ENCODE results near the gene ZNF280C.
A peak's percentile ranks its signal among the peaks of the same experiment; 100 is the strongest.

The ZNF280C gene

DNA sequence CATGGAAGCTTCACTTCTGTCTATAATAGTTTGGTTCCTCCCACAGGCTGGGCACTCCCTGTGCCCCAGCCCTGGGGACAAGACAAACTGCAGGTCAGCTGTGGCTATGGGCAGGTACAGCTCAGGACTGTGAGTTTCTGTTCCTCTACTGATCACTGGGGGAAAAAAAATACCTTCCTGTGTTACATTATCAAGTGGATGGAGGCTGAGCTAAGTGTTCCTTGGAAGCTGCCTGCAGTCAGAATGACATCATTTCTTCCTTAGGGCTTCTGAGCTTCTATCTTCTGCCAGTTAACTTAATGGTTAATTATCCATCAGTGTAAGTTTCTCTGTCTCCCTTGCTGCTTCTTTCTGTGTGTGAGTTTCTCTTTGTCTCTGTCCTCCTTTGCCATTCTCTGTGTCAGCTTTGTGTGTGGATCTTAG lies 92.3 kb downstream of the ZNF280C start:
- no peak for DNase-seq

DNA sequence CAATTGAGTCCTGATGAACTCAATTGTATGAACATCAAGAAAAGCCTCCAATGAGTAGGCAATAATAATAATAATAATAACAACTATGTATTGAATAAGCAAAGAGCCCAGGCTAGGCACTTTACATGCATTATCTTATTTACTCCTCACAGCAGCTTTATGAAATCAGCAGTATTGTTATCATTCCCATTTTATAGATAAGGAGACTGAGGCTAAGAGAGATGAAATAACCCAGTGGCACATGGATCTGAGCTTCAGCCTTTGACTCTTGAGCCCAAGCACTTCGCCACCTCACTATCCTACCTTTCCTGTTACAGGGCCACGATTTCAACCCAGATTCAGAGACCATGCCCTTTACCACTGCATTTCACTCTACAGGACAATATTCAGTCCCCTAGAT lies 93.8 kb downstream of the ZNF280C start:
- DNase-seq, result no peak

DNA sequence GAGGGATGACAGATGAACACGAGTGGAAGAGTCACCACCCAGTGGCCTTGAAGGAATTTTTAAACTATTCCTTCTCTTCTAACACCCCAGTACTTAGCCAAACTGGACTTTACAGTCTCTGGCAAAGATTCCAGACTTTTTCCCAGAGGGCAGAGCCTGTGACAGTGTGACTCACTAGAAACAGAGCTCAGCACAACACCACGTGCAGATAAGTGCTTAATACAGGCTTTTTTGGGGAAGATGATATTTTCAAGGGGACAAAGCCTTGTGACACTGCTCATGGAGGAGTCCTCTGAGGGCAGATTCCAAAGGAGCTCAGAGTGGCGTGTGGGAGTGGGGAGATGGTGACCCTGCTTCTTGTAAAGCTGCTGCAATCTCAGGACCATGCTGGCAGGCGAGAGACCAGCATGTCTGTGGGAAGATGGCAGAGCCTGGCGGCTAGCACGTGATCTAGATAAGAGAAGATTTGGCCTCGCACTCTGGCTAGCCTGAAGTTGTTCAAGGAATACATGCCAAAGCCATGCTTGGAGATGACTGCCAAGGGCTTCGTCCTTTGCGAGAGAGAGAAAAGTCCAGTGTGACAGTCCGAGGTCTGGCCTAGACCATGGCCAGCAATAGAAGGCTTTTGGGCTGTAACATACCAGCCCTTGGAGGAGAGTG lies 94.5 kb downstream of the ZNF280C start:
- DNase-seq, result no peak

DNA sequence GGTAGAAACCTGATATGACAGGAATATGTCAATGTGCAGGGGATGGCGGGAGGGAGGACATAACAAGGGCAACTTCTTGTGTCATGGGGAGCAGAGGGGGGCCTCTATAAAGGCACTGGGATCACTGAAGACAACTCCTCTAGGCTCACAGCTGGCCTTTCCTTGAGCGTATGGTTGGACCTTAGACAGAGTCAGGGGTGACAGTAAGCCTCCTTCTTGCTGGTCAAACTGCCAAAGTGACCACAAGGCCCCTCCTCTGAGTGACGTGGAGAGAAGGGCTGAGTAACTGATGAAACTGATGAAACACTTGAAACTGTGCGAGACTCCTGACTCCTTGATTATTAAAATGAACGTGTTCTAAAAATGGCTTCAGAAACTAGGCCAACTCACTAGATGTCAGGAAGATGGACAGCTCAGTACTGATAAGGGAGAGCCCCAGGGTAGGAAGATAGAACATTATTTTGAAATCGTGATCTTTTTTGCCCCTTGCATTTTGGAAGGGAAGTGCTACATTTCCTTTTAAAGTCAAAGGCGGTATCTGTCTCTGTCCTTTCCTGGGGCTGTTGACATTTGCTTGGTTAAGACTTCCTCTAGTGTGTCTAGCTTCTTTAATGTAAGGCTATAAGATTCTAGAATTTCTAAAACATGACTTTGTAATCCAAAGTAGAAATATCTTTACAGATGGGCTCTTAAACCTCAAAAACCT lies 95.4 kb downstream of the ZNF280C start:
- DNase-seq, result peak; percentile 42

DNA sequence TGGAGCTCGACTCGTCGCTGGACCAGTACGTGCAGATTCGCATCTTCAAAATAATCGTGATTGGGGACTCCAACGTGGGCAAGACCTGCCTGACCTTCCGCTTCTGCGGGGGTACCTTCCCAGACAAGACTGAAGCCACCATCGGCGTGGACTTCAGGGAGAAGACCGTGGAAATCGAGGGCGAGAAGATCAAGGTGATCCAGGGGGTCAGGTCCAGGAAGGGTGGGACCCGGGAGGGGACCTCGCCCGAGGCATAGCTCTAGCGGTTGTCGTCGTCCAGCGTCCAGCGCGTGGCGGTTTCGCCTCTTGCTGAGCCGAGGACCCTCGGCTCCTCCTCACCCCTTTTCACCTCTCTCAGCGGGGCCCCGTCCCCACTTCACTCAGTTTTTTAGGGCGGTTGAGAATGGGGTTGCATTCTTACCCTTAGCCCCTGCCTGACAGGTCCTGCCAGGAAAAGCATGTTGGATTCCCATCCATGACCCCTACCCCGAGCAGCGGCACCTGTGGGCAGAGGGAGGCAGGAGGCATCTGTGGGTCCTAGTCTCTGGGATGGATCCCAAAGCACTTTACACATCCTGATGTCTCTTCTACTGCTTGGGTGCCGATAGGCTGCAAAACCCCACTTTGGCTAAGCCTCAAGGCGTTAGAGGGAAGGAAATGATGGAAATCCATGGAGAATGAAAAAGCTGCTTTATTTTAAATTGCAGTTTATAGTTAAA lies 96.4 kb downstream of the ZNF280C start:
- DNase-seq, result no peak

DNA sequence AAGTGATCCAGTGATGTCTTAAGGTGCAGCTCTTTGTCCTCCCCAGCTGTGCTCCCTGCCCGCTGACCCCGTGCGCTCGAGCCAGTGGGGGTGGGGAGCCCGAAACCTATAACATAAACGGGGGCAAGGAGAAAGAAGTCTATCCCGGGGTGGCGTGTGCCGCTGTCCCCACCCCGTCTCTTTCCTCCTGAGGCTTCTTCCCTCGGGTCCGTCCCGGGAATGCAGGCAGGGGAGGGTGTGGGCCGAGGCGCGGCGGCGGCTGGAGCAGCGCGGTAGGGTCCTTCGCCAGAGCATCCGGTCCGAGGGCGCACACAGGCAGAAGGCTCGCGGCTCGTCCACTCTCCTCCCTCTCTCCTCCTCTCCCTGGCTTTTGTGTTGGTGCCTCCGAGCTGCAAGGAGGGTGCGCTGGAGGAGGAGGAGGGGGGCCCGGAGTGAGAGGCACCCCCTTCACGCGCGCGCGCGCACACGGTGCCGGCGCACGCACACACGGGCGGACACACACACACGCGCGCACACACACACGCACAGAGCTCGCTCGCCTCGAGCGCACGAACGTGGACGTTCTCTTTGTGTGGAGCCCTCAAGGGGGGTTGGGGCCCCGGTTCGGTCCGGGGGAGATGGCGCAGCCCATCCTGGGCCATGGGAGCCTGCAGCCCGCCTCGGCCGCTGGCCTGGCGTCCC lies 97.1 kb downstream of the ZNF280C start, which contains the start of gene RAB33A:
RAB33A (plus strand) TSS at position 517 of the 681 bp plus-strand sequence; CDS start at position 618, 101 bp downstream.
- DNase-seq, result peak; percentile 47

DNA sequence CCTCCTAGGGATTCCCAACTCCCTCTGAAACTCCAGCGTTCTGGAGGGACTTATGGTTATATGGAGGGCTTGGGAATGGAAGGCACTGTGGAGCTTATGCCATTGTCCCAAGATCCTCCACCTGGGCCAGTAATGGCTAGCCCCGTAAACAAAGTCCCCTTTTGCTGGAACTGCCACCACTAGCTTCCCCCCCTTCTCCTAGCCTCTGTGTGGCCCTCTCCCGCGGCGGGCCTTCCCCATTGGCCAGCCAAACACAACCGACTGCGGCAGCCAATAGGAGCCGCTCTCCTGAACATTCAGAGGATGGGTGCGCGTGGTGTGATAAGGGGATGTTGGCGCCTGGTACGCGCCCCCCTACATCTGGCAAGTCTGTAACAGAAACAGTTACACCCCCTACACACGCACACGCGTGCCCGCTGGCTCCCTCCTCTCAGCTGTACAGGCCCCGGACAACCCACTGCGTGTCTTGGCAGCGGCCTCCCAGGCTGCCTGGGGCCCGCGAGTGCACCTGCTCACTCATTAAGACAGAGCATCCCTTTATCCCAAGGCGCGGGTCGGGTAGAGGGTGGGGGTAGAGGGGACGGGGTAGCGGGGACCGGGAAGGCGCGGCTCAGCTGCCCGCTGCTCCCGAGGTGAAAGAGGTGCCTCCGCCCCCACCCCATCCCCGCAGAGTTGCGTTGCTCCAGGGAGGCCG lies 97.8 kb downstream of the ZNF280C start:
- peak; percentile 67 for DNase-seq

DNA sequence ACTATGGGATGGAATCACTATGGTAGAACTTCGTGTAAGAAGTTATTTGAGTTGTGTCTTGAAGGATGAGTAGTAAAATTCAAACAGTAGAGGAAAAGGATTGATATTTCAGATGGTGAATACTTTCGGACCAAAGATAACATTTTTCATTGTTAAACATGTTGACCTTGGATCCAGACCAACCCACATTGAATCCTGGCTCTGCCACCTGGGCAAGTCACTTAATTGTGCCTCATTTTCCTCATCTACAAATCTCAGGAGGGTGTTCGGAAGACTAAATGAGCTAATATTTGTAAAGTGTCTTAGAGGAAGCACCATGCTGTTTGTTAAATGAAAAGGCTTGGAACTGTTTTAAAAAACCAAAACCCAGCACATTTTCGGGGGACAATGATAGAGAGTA lies 101.7 kb downstream of the ZNF280C start:
- no peak for DNase-seq

DNA sequence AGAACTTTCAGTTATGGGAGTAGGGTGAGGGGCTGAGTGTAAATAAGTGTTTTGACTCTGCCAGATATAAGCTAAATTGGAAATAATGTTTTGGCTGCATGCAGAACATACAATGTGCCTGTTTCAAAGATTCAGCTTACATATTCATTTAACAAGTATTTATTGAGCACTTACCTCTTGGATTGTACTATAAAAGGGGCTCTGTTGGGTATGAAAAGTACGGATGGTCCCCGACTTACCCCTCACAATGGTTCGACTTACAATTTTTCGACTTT lies 102.3 kb downstream of the ZNF280C start:
- DNase-seq, result no peak

DNA sequence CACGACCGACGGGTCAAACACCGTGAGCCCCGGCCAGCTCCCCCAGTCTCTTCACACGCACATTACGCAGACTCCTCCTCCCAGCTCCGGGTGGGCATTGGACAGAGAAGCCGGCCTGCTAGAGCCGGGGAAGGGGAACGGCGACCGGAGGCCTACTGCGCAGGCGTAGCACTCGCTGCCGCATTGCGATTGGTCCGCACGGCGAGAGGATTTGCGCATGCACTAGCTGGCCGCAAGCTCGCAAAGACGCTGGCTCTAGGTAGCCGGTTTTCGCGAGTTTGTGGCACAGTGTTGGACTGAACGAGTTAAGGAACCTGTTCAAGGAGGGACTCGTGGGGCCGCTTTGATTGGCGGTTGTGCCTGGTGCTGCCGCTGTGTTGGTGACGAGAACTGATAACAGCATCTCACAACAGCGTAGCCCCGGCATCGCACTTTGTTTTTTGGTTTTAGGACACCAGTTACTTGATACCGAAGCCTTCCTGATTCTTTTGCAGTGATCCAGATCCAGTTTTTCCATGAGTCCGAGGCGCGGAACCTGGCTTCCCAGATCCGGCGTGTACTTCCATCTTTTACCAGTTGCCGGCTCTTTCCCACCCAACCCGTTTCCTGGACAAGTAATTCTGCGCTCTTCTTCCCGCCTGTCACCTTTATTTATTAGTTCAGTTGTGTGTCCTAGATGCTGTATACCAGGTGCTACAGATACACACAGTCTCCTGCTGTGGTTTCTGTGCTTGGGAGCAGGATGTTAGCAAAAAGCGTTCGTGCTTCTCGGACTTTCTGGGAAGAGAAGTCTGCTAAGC lies 102.8 kb downstream of the ZNF280C start, which contains the start of gene AIFM1:
AIFM1 (minus strand) TSS at position 139 of the 800 bp plus-strand sequence. CDS start 185 bp downstream, outside the sequence.
- DNase-seq, result peak; percentile 91

DNA sequence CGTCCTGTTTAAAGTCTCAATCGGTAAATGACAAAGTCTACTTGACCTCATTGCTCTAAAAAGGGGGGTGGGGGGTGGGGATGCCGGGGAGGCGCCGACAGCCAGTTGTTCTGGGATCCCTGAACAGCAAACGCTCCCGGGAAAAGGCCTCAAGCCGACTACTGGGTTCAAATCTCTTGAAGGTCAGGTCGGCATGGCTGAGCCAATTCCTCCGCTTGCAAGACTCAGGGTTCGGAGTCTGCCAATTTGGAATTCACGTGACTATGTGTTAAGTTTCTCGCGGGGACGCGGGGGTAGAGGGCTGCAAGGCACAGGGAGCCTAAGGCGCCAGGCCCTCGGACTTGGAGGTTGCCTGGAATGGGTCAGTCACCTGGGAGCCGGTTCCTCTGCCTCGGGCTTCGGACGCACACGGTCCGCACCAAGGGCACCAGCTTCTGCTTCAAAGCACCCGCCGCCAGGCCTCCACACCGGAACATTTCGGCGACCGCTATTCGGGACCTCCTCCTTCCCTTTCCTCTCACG lies 103.5 kb downstream of the ZNF280C start:
- no peak for DNase-seq

DNA sequence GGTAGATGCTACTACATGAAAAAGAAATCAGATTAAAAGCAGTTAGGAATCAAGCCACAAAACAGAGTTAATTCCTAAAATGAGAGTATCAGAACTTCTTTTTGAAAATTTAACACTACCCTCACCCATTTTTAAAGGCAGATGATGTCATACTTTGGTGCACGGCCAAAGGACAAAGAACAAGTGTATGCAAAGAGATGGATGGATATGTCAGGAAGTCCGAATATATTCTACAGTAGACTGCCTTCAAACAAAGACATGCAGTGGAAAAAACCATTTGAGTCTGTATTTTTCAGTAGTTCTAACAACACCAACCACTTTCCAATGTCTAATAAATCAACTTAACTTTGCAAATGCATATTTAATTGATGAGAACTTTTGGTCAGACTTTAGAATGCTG lies 105.3 kb downstream of the ZNF280C start:
- no peak for DNase-seq

DNA sequence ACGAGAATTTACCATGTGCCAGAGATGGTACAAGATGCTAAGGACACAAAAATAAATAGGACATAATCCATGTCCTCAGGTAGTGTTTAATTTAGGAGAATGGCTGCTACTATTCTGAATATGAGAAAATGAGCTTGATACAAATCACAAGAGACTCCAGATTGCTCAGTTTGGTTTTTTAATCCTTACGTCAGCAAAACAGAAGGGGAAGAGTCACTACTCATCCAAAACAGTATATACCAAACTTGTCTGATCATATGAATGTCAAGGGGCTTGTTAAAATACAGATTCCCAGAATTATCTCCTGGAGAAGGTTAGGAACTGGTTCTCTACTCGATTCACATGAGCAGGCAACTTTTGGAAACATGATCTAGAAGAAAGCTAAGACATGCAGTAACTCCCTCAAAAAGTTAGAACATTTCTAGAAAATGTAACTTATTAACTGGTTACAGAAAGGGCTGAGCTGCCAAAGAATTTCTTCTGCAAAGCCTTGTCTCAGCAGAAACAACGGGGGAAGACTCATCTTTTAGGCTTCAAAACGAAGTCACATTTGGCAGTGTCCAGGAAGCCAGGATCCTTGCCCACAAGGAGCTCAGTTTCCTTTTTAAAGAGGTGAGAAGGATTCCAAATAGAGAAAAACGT lies 106.5 kb downstream of the ZNF280C start:
- no peak for DNase-seq

DNA sequence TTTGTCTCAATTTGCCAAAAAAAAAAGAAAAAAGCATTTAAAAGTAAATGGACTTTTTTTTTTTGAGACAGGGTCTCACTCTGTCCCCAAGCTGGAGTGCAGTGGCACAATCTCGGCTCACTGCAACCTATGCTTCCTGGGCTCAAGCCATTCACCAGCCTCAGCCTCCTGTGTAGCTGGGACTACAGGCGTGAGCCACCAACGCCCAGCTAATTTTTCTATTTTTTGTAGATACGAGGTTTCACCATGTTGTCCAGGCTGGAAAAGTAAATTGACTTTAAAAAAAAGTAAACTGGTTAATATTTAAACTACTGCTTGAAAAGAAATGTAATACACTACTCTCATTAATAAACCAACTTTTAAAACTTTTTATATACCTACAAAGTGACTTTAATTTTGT lies 108.9 kb downstream of the ZNF280C start:
- DNase-seq, result no peak

DNA sequence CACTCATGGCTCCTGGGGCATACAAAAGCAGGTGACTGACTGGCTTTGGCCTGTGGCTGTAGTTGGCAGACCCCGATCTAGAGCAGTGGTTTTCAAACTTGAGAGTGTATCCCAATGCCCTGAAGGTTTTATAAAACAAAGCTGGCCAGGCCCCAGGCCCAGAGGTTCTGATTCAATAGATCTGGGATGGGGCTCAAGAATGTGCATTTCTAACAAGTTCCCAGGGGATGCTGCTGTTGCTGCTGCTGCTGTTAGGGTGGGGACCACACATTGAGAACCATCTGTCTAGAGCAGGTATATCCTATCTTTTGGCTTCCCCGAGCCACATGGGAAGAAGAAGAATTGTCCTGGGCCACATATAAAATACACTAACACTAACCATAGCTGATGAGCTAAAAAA lies 110.4 kb downstream of the ZNF280C start:
- no peak for DNase-seq

DNA sequence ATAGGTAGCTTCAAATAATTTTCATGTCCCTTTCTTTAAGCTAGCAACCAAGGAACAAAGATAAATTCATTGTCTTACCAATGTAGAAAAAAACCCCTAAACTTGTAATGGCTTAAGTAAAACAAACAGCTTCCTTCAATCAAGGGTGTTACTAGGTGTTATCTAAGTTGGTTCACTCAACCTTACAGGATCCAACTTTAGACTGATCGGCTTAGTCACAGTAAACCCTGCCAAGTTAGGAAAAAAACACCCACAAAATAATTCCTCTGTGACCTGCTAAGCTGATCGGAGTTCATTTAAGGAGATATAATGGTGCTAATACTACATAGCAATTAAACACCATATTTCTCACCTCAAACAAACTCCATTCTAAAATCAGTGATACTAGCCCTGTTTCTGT lies 113.1 kb downstream of the ZNF280C start:
- DNase-seq, result no peak
